H1 (cell line): Measurements from ENCODE around the gene STYK1. TPM values are rescaled to one million over a fixed set of nuclear protein-coding genes. Genes with fewer than 3 reads are reported as not detected.

Experiments
- CTCF ChIA-PET: fragments of 300-600 bp; sonication (Branson Sonifier 250); formaldehyde crosslinking; loops from one replicate; lab custom pipeline; 2021; ENCODE audit not compliant: partially characterized antibody; lab: Charles Lee
- POLR2A ChIA-PET: fragments of 300-600 bp; sonication (Branson Sonifier 250); formaldehyde crosslinking; loops from one replicate; lab custom pipeline; 2021; ENCODE audit warnings: inconsistent platforms; ENCODE audit not compliant: partially characterized antibody; lab: Charles Lee
- DNase-seq, 2 experiments: peaks; one replicate each; pipeline versions ENCODE4 v3.0.0 to v3.0.0-alpha.2; 2010 to 2022; ENCODE audit warnings: low spot score in 2 of 2, low read depth in 1 of 2, mixed read lengths in 1 of 2
- FAIRE-seq: peaks from 2 replicates; lab custom pipeline; 2011; peaks lifted over from hg19 to GRCh38; lab: Jason Lieb, UNC
- H2AFZ ChIP-seq: 2 replicates; pipeline ENCODE4 v1.8.1; 2012; ENCODE audit warnings: low read length, inconsistent platforms
- H2AK5ac ChIP-seq: 2 replicates; pipeline ENCODE4 v1.6.1; 2013; ENCODE audit warnings: low read depth, low read length
- H2BK120ac ChIP-seq: replicated peaks from 2 replicates; pipeline ENCODE3; 2013; ENCODE audit warnings: low read depth, low read length, inconsistent platforms
- H2BK12ac ChIP-seq: 2 replicates; pipeline ENCODE4 v1.6.1; 2013; ENCODE audit warnings: low read depth, low read length
- H2BK15ac ChIP-seq: 2 replicates; pipeline ENCODE4 v1.6.1; 2013; ENCODE audit warnings: low read length
- H2BK20ac ChIP-seq: 2 replicates; pipeline ENCODE4 v1.6.1; 2013; ENCODE audit warnings: low read length
- H2BK5ac ChIP-seq: 2 replicates; pipeline ENCODE4 v1.6.1; 2013; ENCODE audit warnings: low read depth, low read length
- H3K14ac ChIP-seq: 2 replicates; pipeline ENCODE4 v1.6.1; 2013; ENCODE audit warnings: inconsistent platforms; ENCODE audit not compliant: insufficient read length
- H3K18ac ChIP-seq: 2 replicates; pipeline ENCODE4 v1.6.1; 2013; ENCODE audit warnings: low read length; ENCODE audit errors: extremely low read depth
- H3K23ac ChIP-seq: 2 replicates; pipeline ENCODE4 v1.6.1; 2013; ENCODE audit warnings: inconsistent platforms; ENCODE audit not compliant: insufficient read length
- H3K23me2 ChIP-seq: 2 replicates; pipeline ENCODE4 v1.6.1; 2013; ENCODE audit warnings: low read depth, low read length
- H3K27ac ChIP-seq: 2 replicates; pipeline ENCODE4 v1.6.1; 2011; ENCODE audit warnings: low read depth, low read length, inconsistent platforms
- H3K27me3 ChIP-seq, 4 experiments: replicated peaks in 1 of 4; 1 replicate in 1 of 4; 2 replicates in 3 of 4; pipeline versions ENCODE4 v1.6.1 to v1.8.1; 2011 to 2013; ENCODE audit warnings: low read length in 3 of 4, mild to moderate bottlenecking in 3 of 4, inconsistent platforms in 2 of 4, mixed read lengths in 2 of 4, moderate library complexity in 1 of 4; ENCODE audit not compliant: control insufficient read depth in 3 of 4, insufficient read depth in 3 of 4; ENCODE audit errors: extremely low read depth in 1 of 4
- H3K36me3 ChIP-seq, 4 experiments: 2 replicates each; pipeline versions ENCODE4 v1.6.1 to v1.8.1; 2011 to 2013; ENCODE audit warnings: mild to moderate bottlenecking in 4 of 4, low read length in 3 of 4, moderate library complexity in 2 of 4, control low read depth in 1 of 4, inconsistent platforms in 1 of 4; ENCODE audit not compliant: insufficient read depth in 4 of 4, control insufficient read depth in 2 of 4
- H3K4ac ChIP-seq: replicated peaks from 2 replicates; pipeline ENCODE3; 2013; ENCODE audit warnings: low read length, low read depth, mixed read lengths, inconsistent platforms; ENCODE audit not compliant: insufficient read length
- H3K4me1 ChIP-seq, 4 experiments: replicated peaks in 1 of 4; 1 replicate in 1 of 4; 2 replicates in 3 of 4; pipeline versions ENCODE4 v1.6.1 to v1.8.1; 2011 to 2013; ENCODE audit warnings: low read length in 3 of 4, inconsistent platforms in 2 of 4, mixed read lengths in 1 of 4; ENCODE audit not compliant: insufficient read depth in 4 of 4, control insufficient read depth in 3 of 4
- H3K4me2 ChIP-seq, 2 experiments: 2 replicates each; pipeline versions ENCODE4 v1.6.1 to v1.8.1; 2011 to 2013; ENCODE audit warnings: low read depth in 2 of 2, low read length in 2 of 2, control low read depth in 1 of 2, inconsistent platforms in 1 of 2, mild to moderate bottlenecking in 1 of 2; ENCODE audit not compliant: insufficient read depth in 1 of 2
- H3K4me3 ChIP-seq, 4 experiments: fragments of 200-600, 300-600 bp in 1 of 4; sonication (generic), shearing (Covaris generic), sonication (Bioruptor Twin) in 1 of 4; 2 replicates each; pipeline versions ENCODE4 v1.5.1 to v1.8.1; 2011 to 2016; ENCODE audit warnings: low read length in 4 of 4, low read depth in 3 of 4, control low read depth in 2 of 4, inconsistent platforms in 2 of 4, mild to moderate bottlenecking in 2 of 4, mixed read lengths in 1 of 4, moderate library complexity in 1 of 4; ENCODE audit not compliant: insufficient read depth in 2 of 4; ENCODE audit errors: extremely low read depth in 1 of 4
- H3K56ac ChIP-seq: replicated peaks from 2 replicates; pipeline ENCODE3; 2013; ENCODE audit warnings: low read depth, mild to moderate bottlenecking, mixed read lengths, low read length, inconsistent platforms; ENCODE audit not compliant: insufficient read length
- H3K79me1 ChIP-seq: 2 replicates; pipeline ENCODE4 v1.6.1; 2013; ENCODE audit warnings: low read depth, low read length, control low read depth
- H3K79me2 ChIP-seq, 2 experiments: 2 replicates each; pipeline versions ENCODE4 v1.6.1 to v1.8.1; 2012 to 2013; ENCODE audit warnings: low read length in 2 of 2, mild to moderate bottlenecking in 2 of 2, inconsistent platforms in 1 of 2; ENCODE audit not compliant: insufficient read depth in 2 of 2, control insufficient read depth in 1 of 2
- H3K9ac ChIP-seq, 4 experiments: replicated peaks in 1 of 4; 1 replicate in 1 of 4; 2 replicates in 3 of 4; pipeline versions ENCODE4 v1.6.1 to v1.8.1; 2011 to 2013; ENCODE audit warnings: low read depth in 3 of 4, low read length in 3 of 4, control low read depth in 2 of 4, mild to moderate bottlenecking in 2 of 4, moderate library complexity in 2 of 4, inconsistent platforms in 1 of 4; ENCODE audit errors: extremely low read depth in 1 of 4
- H3K9me3 ChIP-seq, 2 experiments: 2 replicates each; pipeline versions ENCODE4 v1.6.1 to v1.8.1; 2012 to 2013; ENCODE audit warnings: mild to moderate bottlenecking in 2 of 2, moderate library complexity in 2 of 2, control low read depth in 1 of 2, inconsistent platforms in 1 of 2, low read depth in 1 of 2, low read length in 1 of 2, mixed read lengths in 1 of 2; ENCODE audit not compliant: insufficient read depth in 2 of 2
- H4K20me1 ChIP-seq, 2 experiments: replicated peaks in 1 of 2; 2 replicates each; pipeline versions ENCODE3 to v1.8.1; 2011 to 2013; ENCODE audit warnings: inconsistent platforms in 2 of 2, low read length in 2 of 2, mild to moderate bottlenecking in 1 of 2; ENCODE audit not compliant: insufficient read depth in 2 of 2, control insufficient read depth in 1 of 2
- H4K5ac ChIP-seq: 2 replicates; pipeline ENCODE4 v1.6.1; 2013; ENCODE audit warnings: low read length, low read depth, mixed read lengths, inconsistent platforms; ENCODE audit not compliant: insufficient read length
- H4K8ac ChIP-seq: 2 replicates; pipeline ENCODE4 v1.8.0; 2013; ENCODE audit warnings: mild to moderate bottlenecking, moderate library complexity, low read length, inconsistent platforms; ENCODE audit not compliant: insufficient read depth; ENCODE audit errors: extremely low read depth
- H4K91ac ChIP-seq: replicated peaks from 2 replicates; pipeline ENCODE3; 2013; ENCODE audit warnings: low read length, mixed read lengths, inconsistent platforms; ENCODE audit not compliant: insufficient read length
- CREB1 ChIP-seq: IDR thresholded peaks from 2 replicates; pipeline ENCODE4 v1.6.1; 2012; ENCODE audit warnings: inconsistent platforms
- GABPA ChIP-seq: IDR thresholded peaks from 2 replicates; pipeline ENCODE4 v1.6.1; 2011; ENCODE audit warnings: mild to moderate bottlenecking, low read length, moderate library complexity, borderline replicate concordance; ENCODE audit not compliant: insufficient read depth
- KDM1A ChIP-seq: fragments of 200-600, 300-600 bp; sonication (generic); IDR thresholded peaks from 2 replicates; pipeline ENCODE4 v1.7.1; 2016; ENCODE audit warnings: mild to moderate bottlenecking, low read length, borderline replicate concordance
- SP4 ChIP-seq: IDR thresholded peaks from 2 replicates; pipeline ENCODE4 v1.6.1; 2012; ENCODE audit warnings: low read length, inconsistent platforms
- TAF1 ChIP-seq: IDR thresholded peaks from 2 replicates; pipeline ENCODE4 v1.6.1; 2011; ENCODE audit warnings: mild to moderate bottlenecking, low read depth, low read length
- WGBS, 2 experiments: shearing (Covaris generic) in 1 of 2; methylation state at CpG; one replicate each; pipeline versions ENCODE4 v1.1.6 to v1.1.7; 2013 to 2015; ENCODE audit warnings: low lambda C conversion rate in 2 of 2, mixed read lengths in 2 of 2, inconsistent platforms in 1 of 2, low coverage in 1 of 2, missing lambda C conversion rate in 1 of 2; ENCODE audit not compliant: insufficient replicate concordance in 2 of 2, insufficient coverage in 1 of 2, insufficient read length in 1 of 2; ENCODE audit errors: extremely low coverage in 1 of 2, missing lambda C conversion rate in 1 of 2; 5-methylcytosine and 5-hydroxymethylcytosine counted together
- polyA plus RNA-seq, 7 experiments: library from polyadenylated mRNA; depleted of rRNA in 3 of 7; stranded (reverse) in 5 of 7; unstranded in 2 of 7; fragments of >200 nt in 5 of 7; fragments of 200-250 nt in 2 of 7; gene quantifications; 1 replicate in 5 of 7; 2 replicates in 1 of 7; 4 replicates in 1 of 7; pipeline versions ENCODE4 v1.2.1 to v1.2.3, GENCODE V29; 2011 to 2013; ENCODE audit warnings: missing spikeins in 2 of 7, mixed read lengths in 2 of 7
- total RNA-seq: library from RNA; stranded (reverse); fragmentation: NEBNext Ultra II Directional; extraction: Animal tissue kit (Norgen Biotek cat#: 25700); gene quantifications from 2 replicates; pipeline ENCODE4 v1.2.1, GENCODE V29; 2021
- TF ChIP-seq, protein P1 (sequence below): IDR thresholded peaks from 2 replicates; pipeline ENCODE4 v1.6.1; 2012; ENCODE audit warnings: low read length, inconsistent platforms

Gene STYK1
- total and polyA plus RNA-seq, 2 of the 8 experiments (the other 6 are each of a cell fraction or from before 2014, with no cell fraction given): 0.38 to 1.1 TPM

DNA sequence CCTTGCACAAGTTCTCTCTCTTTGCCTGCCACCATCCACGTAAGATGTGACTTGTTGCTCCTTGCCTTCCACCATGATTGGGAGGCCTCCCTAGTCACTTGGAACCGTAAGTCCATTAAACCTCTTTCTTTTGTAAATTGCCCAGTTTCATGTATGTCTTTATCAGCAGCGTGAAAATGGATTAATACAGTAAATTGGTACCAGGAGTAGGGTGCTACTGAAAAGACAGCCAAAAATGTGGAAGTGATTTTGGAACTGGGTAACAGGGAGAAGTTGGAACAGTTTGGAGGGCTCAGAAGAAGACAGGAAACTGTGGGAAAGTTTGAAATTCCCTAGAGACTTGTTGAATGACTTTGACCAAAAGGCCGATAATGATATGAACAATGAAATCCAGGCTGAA, 27.9 kb downstream of the STYK1 start:
- no peaks in the 10 kb centered on the region for H3K79me2 ChIP-seq
- no peak overlapping the region for H2BK120ac ChIP-seq
- H2AK5ac ChIP-seq: no peak overlapping the region
- no peak overlapping the region for H4K8ac ChIP-seq
- H2AFZ ChIP-seq: no peak overlapping the region
- DNase-seq (no peak), FAIRE-seq (no peak)
- no peak overlapping the region for H2BK12ac ChIP-seq
- no peak overlapping the region for H2BK20ac ChIP-seq
- H3K9ac ChIP-seq: no peak overlapping the region
- H3K4ac ChIP-seq: no peak overlapping the region
- H4K5ac ChIP-seq: no peak overlapping the region
- no peak overlapping the region for H3K18ac ChIP-seq
- H2BK15ac ChIP-seq: no peak overlapping the region
- H3K36me3 ChIP-seq: no peaks in the 10 kb centered on the region; a peak in 1 of 8 replicates
- H3K27me3 ChIP-seq: no peaks in the 10 kb centered on the region
- no peak overlapping the region for H3K4me3 ChIP-seq
- no peak overlapping the region for H3K23ac ChIP-seq
- H2BK5ac ChIP-seq: no peak overlapping the region
- no peaks in the 10 kb centered on the region for H3K4me1 ChIP-seq
- H3K27ac ChIP-seq: no peak overlapping the region
- no peaks in the 10 kb centered on the region for H3K79me1 ChIP-seq
- 61% methylated on average over 4 of the region's 4 CpGs; no CpG with 5 or more reads in 1 of the 2 experiments for WGBS, 2 experiments
- H3K23me2 ChIP-seq: no peaks in the 10 kb centered on the region
- H4K91ac ChIP-seq: no peak overlapping the region
- H4K20me1 ChIP-seq: no peaks in the 10 kb centered on the region
- no peak overlapping the region for H3K4me2 ChIP-seq
- H3K56ac ChIP-seq: no peak overlapping the region
- ChIA-PET POLR2A (no interaction called here), CTCF (no interaction called here)
- no peak overlapping the region for H3K14ac ChIP-seq
- H3K9me3 ChIP-seq: peaks cover 28% of the 10 kb centered on the region in 2 experiments
- TF ChIP-seq, protein P1, sequence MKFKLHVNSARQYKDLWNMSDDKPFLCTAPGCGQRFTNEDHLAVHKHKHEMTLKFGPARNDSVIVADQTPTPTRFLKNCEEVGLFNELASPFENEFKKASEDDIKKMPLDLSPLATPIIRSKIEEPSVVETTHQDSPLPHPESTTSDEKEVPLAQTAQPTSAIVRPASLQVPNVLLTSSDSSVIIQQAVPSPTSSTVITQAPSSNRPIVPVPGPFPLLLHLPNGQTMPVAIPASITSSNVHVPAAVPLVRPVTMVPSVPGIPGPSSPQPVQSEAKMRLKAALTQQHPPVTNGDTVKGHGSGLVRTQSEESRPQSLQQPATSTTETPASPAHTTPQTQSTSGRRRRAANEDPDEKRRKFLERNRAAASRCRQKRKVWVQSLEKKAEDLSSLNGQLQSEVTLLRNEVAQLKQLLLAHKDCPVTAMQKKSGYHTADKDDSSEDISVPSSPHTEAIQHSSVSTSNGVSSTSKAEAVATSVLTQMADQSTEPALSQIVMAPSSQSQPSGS: no peak
- TF ChIP-seq TAF1 (no peak), CREB1 (no peak), GABPA (no peak), KDM1A (no peak), SP4 (no peak)
